GM19463 (cell line): ENCODE data around the gene FMN1.

Experiments
- ATAC-seq: cut with Tn5 transposase; IDR thresholded peaks from one replicate; pipeline ENCODE4 v1.9.1; 2021; ENCODE audit warnings: mild to moderate bottlenecking, moderate library complexity; ENCODE audit not compliant: unreplicated experiment

Gene FMN1

GRCh38 chr15:33155691-33156420 is 38.7 kb downstream of the FMN1 start:
- ATAC-seq = no peak

- ATAC-seq = no peak
Measured at GRCh38 chr15:33154351-33155166, 40.0 kb downstream of the FMN1 start.

GRCh38 chr15:33153548-33153947 is 41.0 kb downstream of the FMN1 start:
- no peak for ATAC-seq

GRCh38 chr15:33152502-33153109 is 41.9 kb downstream of the FMN1 start:
- ATAC-seq = no peak

- ATAC-seq = no peak
Measured at GRCh38 chr15:33150971-33151370, 43.5 kb downstream of the FMN1 start.

- ATAC-seq = no peak
Measured at GRCh38 chr15:33150431-33150941, 44.0 kb downstream of the FMN1 start.

- no peak for ATAC-seq
Measured at GRCh38 chr15:33149919-33150318, 44.6 kb downstream of the FMN1 start.

GRCh38 chr15:33148129-33148751 is 46.3 kb downstream of the FMN1 start:
- no peak for ATAC-seq

- no peak for ATAC-seq
Measured at GRCh38 chr15:33146051-33146450, 48.5 kb downstream of the FMN1 start.

- ATAC-seq = no peak
Measured at GRCh38 chr15:33145447-33145846, 49.1 kb downstream of the FMN1 start.

- ATAC-seq = peak; percentile 90
Measured at GRCh38 chr15:33142708-33143107, 51.8 kb downstream of the FMN1 start.

- ATAC-seq = no peak
Measured at GRCh38 chr15:33138000-33138399, 56.5 kb downstream of the FMN1 start.

- no peak for ATAC-seq
Measured at GRCh38 chr15:33137101-33137500, 57.4 kb downstream of the FMN1 start.

GRCh38 chr15:33136353-33136752 is 58.2 kb downstream of the FMN1 start:
- no peak for ATAC-seq

GRCh38 chr15:33135355-33135781 is 59.1 kb downstream of the FMN1 start:
- no peak for ATAC-seq

GRCh38 chr15:33132722-33133345 is 61.7 kb downstream of the FMN1 start:
- ATAC-seq = no peak

- ATAC-seq = no peak
Measured at GRCh38 chr15:33132233-33132580, 62.3 kb downstream of the FMN1 start.

GRCh38 chr15:33131552-33132232 is 62.8 kb downstream of the FMN1 start:
- ATAC-seq = no peak

- ATAC-seq = no peak
Measured at GRCh38 chr15:33126559-33127290, 67.8 kb downstream of the FMN1 start.
